ACHN (cell line): Measurements from ENCODE around the gene SOX14.

ENCODE experiments used
- DNase-seq: peaks from one replicate; pipeline ENCODE4 v3.0.0-alpha.2; 2015
- in situ Hi-C: cut with HindIII; loops from 2 replicates; pipeline ENCODE4 v1.10.0; 2017; ENCODE audit warnings: low sequenced_read_pairs, low pct_ligation_motif_present, low pct_unique_long_range_greater_than_20kb

The SOX14 gene

GRCh38 chr3:137764001-137764433 lies at the start of gene SOX14:
Gene SOX14, plus strand, starts transcription at chr3:137764315. Its CDS starts 470 bp downstream, at chr3:137764785.
- in situ Hi-C loops, result no loop called here
- DNase-seq, result no peak

DNA sequence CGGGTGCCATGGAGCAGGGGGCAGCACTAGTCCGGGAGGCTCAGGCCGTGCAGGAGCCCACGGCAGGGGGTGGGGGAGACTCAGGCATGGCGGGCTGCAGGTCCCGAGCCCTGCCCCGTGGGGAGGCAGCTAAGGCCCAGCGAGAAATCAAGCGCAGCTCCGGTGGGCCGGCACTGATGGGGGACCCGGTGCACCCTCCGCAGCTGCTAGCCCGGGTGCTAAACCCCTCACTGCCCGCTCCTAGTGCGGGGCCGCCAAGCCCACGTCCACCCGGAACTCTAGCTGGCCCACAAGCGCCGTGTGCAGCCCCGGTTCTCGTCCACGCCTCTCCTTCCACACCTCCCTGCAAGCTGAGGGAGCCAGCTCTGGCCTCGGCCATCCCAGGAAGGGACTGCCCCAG lies 49.6 kb upstream of the SOX14 start:
- in situ Hi-C loops, result no loop called here
- DNase-seq, result no peak

DNA sequence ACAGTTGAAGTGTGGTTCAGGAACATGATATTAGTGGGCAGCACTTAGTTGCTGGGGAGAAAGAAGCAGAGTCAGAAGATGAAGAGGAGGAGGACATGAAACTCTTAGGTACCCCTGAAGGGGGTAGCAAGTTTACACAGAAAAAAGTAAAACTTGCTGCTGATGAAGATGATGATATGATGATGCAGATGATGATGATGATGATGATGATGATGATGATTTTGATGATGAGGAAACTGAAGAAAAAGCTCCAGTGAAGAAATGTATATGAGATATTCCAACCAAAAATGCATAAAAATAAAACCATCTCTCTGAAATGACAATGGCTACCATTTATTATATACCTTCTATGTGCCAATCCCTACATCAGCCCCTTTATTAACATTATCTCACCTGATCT lies 39.9 kb upstream of the SOX14 start:
- in situ Hi-C loops, result no loop called here

GRCh38 chr3:137737208-137737607 lies 26.9 kb upstream of the SOX14 start:
- in situ Hi-C loops, result no loop called here
- no peak for DNase-seq

More for the DNA sequence above, 39.9 kb upstream of the SOX14 start:
- no peak for DNase-seq

DNA sequence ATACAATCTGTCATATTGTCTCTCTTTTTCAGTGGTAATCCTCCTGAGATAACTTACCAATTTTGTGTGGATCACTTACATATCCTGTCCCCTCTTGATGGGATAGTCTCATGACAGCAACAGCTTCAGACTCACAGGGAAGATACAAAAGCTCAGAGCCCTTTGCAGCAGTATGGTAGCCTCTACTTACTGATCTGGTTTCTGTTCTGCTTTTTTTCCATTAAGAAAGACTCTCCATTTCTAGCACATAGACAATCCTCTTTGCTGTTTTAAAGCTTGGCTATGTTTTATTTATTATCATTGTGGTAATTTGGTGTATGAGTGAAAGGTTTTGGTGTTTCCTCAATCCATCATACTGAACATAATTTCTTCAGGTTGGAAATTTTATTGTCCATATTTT lies 25.4 kb upstream of the SOX14 start:
- DNase-seq, result no peak
- in situ Hi-C loops, result no loop called here

- DNase-seq, result no peak
- in situ Hi-C loops, result no loop called here
These were observed 20.5 kb upstream of the SOX14 start for GRCh38 chr3:137743608-137744007.

DNA sequence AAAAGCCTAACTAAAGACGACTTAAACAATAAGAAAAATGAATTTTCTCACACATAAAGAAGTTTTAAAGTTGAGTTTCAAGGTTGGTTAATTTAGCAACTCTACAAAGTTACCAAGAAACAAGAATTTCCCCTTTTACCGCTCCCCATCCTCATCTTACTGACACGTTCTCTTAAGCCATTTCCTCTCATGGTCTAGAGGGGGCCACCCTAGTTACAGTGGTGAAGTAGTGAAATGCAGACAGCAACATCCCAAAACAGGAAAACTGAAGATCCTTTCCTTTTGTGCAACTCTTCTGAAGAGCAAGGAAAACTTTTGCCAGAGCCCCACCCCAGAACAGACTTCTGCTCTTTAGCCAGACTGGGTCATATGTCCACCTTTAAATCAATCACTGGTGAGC lies 17.3 kb upstream of the SOX14 start:
- in situ Hi-C loops, result no loop called here

DNA sequence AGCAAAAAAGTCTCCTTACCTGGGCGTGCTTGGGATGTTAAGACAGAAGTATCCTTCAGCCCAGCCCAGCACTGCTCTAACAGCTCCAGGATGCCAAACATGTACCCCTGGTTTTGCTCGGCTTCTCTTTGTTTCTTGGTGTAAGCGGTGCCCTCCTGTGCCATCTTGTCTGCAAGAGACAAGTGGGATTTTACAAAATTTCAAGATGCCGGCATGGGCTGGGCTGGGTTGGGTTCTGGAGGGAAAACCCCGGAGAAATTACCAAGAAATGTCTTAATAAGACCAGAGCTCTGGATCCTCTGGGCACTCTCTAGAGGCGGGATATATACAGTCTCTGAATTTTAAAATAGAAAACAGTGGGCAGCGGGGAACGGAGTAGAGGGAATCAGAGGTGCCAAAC lies 4.6 kb upstream of the SOX14 start:
- in situ Hi-C loops, result no loop called here

More for the DNA sequence above, 17.3 kb upstream of the SOX14 start:
- DNase-seq, result no peak

GRCh38 chr3:137760341-137761098 lies 3.6 kb upstream of the SOX14 start:
- DNase-seq, result no peak
- in situ Hi-C loops, result no loop called here

More for the DNA sequence above, 4.6 kb upstream of the SOX14 start:
- DNase-seq, result no peak

DNA sequence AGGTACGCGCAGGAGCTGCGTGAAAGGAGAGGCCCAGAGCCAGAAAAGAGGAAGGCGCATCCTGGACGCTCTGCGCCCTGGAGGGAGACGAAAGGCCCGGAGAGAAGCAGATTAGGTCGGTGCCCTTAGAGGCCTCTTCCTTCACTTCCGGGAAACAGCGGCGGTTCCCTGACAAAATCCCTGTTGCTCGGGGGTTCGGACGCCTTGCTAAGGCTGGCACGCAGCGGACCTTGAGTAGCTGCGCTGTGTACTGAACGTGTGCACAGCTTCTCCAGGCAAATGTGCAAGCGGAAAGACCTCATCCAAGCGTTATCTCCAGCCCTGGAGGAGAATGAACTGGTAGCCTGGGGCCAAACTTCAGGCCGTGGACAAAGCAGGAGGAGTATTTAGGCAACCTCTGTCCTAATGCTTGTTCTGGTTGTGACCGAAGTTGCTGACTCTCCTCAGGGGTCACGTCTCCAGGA lies 3.0 kb upstream of the SOX14 start:
- in situ Hi-C loops, result no loop called here

DNA sequence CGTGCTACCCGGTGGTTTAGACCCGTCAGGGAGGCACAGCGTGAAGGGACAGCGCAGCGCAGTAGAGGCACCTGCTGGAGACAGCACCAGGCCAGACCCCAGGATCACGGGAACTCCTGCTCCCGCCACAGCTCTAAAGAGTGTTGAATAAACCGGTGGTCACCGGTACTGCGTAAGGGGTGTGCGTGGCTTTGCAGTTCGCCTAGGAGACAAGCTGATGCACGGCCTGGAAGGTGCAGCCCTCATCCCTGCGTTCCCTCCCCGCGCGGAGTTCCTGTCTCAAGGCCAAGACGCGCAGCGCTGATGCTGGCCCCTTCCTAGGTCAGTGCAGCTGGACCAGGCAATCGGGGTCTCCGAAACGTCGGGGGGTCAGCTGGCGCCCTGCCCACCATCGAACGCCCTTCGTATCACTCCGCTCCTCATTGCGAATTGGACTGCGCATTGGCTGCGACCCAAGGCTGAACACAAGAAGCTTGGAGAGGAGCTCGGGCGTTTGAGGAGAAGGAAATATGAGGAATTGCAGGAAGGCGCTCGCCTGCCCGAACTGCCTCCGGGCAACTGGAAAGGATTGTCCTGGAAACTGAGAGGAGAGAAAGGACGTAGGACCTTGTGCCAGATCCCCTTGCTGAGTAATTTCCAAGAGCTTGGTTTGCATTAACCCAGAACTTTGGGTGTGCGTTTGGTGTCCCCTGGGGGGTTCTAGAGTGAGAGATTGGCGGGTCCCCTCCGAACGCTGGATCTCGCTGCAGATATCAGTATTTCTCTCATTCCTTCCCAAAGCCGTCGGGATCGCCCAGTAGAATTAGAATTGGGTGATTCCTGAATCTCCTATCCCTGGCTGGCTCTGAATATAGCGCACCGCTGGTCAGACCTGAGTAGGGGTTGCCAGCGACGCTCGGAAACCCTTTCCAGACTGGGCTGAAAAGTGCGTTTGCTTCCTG lies 2.3 kb upstream of the SOX14 start:
- no peak for DNase-seq
- in situ Hi-C loops, result no loop called here

More for the DNA sequence above, 3.0 kb upstream of the SOX14 start:
- DNase-seq, result no peak

GRCh38 chr3:137762674-137763593 lies 1.2 kb upstream of the SOX14 start:
- in situ Hi-C loops, result no loop called here

GRCh38 chr3:137763594-137763938 lies 549 bp upstream of the SOX14 start:
- no peak for DNase-seq
- in situ Hi-C loops, result no loop called here

More at GRCh38 chr3:137762674-137763593, 1.2 kb upstream of the SOX14 start:
- no peak for DNase-seq

GRCh38 chr3:137764563-137765309 lies 621 bp downstream of the SOX14 start:
- in situ Hi-C loops, result no loop called here

DNA sequence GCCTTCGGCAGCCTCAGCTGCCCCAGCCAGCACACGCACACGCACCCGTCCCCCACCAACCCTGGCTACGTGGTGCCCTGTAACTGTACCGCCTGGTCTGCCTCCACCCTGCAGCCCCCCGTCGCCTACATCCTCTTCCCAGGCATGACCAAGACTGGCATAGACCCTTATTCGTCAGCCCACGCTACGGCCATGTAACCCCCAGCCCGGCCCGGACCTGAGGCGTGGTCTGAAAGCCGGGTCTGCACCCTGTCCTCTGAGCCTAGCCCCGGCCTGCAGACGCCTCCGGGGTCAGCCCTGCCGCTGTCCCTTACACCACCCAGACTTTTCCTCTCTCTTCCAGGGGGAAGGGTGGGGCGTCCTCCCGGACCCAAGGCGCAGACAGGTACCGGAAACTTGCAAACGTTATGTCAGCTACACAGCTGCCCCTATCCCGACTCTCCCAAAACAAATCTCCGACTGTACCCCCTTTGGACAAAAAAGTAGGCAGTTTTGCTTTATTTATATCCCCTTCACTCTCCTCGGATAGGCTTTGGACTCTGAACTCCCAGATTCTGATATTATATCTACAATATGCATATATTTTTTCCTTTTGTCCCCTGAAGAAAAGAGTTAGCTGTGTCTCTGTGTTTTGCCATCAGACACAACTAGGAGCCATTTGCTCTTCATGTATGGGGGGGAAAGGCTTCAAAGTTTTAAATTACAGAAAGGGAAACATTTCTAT lies 1.4 kb downstream of the SOX14 start:
- in situ Hi-C loops, result no loop called here
- no peak for DNase-seq

More at GRCh38 chr3:137764563-137765309, 621 bp downstream of the SOX14 start:
- DNase-seq, result no peak

DNA sequence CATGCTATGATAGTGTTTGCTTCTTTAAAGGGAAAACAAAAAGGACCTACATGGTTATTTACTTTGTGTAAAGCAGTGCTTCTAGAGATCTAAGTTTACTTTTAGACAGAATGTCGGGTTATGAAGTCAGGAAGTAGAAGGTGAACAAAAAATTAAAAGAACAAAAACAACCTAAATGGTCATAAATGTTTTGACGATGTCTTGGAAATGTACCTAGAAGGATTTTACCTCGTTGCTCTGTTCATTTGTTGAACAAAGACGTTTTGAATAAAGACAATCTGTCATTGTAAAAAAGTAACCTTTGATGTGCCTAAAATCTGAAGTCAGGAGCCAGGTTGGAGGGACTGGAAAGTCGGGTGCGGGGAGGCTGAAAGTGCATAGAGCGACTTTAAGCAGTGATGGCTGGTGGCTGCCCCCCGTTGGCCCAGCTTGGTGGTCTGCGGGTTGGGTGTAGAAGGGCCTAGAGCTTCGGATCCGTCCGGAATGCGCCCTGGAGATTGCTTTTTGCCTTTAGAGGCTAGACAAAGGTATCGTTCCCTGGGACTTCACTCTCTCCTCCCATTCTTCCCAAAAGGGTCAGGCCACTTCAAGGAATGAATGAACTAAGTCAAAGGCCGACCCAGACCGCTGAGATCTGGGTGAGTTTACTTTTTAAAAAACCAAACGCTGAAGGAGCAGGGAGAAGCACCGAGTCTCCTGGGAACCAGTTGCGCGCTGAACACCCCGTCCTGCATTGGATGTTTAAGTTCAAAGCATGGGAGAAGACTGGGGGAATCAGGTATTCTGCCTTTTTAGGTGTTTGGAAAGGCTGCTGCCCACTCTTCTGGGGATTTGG lies 2.1 kb downstream of the SOX14 start:
- no peak for DNase-seq
- in situ Hi-C loops, result no loop called here
